HG03196 (cell line): Measurements from ENCODE around the gene GPR18.

Source experiments
- ATAC-seq: cut with Tn5 transposase; IDR thresholded peaks from one replicate; pipeline ENCODE4 v1.9.1; 2021; ENCODE audit not compliant: unreplicated experiment

The GPR18 gene

GRCh38 chr13:99258210-99258860 is at the start of gene GPR18:
TSS of gene GPR18 (minus strand) at chr13:99258379. CDS start at chr13:99255872, 2,507 bp downstream.
- peak; percentile 87 for ATAC-seq

GRCh38 chr13:99307648-99308339 is 49.6 kb upstream of the GPR18 start:
- peak; percentile 48 for ATAC-seq

- ATAC-seq: peak; percentile 60
Observed at GRCh38 chr13:99307247-99307646, 49.1 kb upstream of the GPR18 start, which contains the start of gene GPR183. TSS of gene GPR183 (minus strand) at chr13:99307399. CDS start at chr13:99296145, 11,254 bp downstream.

GRCh38 chr13:99305566-99305965 is 47.4 kb upstream of the GPR18 start:
- ATAC-seq: no peak

GRCh38 chr13:99305158-99305557 is 47.0 kb upstream of the GPR18 start:
- ATAC-seq: no peak

GRCh38 chr13:99304541-99304940 is 46.4 kb upstream of the GPR18 start:
- no peak for ATAC-seq

GRCh38 chr13:99303863-99304521 is 45.8 kb upstream of the GPR18 start:
- no peak for ATAC-seq

GRCh38 chr13:99302637-99303505 is 44.7 kb upstream of the GPR18 start:
- no peak for ATAC-seq

GRCh38 chr13:99301913-99302636 is 43.9 kb upstream of the GPR18 start:
- ATAC-seq: no peak

- no peak for ATAC-seq
Observed at GRCh38 chr13:99301056-99301838, 43.1 kb upstream of the GPR18 start.

GRCh38 chr13:99299920-99300341 is 41.8 kb upstream of the GPR18 start:
- no peak for ATAC-seq

GRCh38 chr13:99299256-99299919 is 41.2 kb upstream of the GPR18 start:
- ATAC-seq: no peak

- no peak for ATAC-seq
Observed at GRCh38 chr13:99298056-99298455, 39.9 kb upstream of the GPR18 start.

GRCh38 chr13:99297331-99297730 is 39.2 kb upstream of the GPR18 start:
- ATAC-seq: no peak

GRCh38 chr13:99296398-99296797 is 38.2 kb upstream of the GPR18 start:
- peak; percentile 48 for ATAC-seq

GRCh38 chr13:99295488-99296252 is 37.5 kb upstream of the GPR18 start:
- no peak for ATAC-seq

- ATAC-seq: no peak
Observed at GRCh38 chr13:99294958-99295357, 36.8 kb upstream of the GPR18 start.

- no peak for ATAC-seq
Observed at GRCh38 chr13:99294198-99294597, 36.0 kb upstream of the GPR18 start.
